Kidney (tissue), 14 donors: ENCODE measurements around the gene TVP23C. TPM values are rescaled to one million over a fixed set of nuclear protein-coding genes. Genes with fewer than 3 reads are reported as not detected.
"Not testable (repeated sequence)": the region's sequence is repeated elsewhere in the genome, so short reads cannot be mapped to it uniquely, and the experiment has no call there.

Source experiments
- DNase-seq, 5 donors: peaks; one replicate each; pipeline ENCODE4 v3.0.0-alpha.2; 2013 to 2020
- FAIRE-seq: peaks from 2 replicates; lab custom pipeline; 2012; peaks lifted over from hg19 to GRCh38; lab: Jason Lieb, UNC
- H3K27ac ChIP-seq, 2 donors: one replicate each; pipeline ENCODE4 v1.7.0; 2013; ENCODE audit warnings: low read depth in 2 of 2, low read length in 2 of 2, inconsistent platforms in 1 of 2
- H3K27me3 ChIP-seq: one replicate; pipeline ENCODE4 v1.7.1; 2013; ENCODE audit warnings: low read length, inconsistent platforms; ENCODE audit not compliant: control insufficient read depth, insufficient read depth
- H3K36me3 ChIP-seq, 3 donors: one replicate each; pipeline versions ENCODE4 v1.7.0 to v1.7.1; 2013; ENCODE audit warnings: low read length in 3 of 3, control low read depth in 1 of 3, inconsistent platforms in 1 of 3; ENCODE audit not compliant: insufficient read depth in 3 of 3, control insufficient read depth in 2 of 3
- H3K4me1 ChIP-seq, 3 donors: one replicate each; pipeline versions ENCODE4 v1.7.0 to v1.7.1; 2013; ENCODE audit warnings: low read length in 3 of 3, inconsistent platforms in 1 of 3, low read depth in 1 of 3; ENCODE audit not compliant: control insufficient read depth in 2 of 3, insufficient read depth in 2 of 3
- H3K4me3 ChIP-seq, 3 donors: one replicate each; pipeline versions ENCODE4 v1.7.0 to v1.8.1; 2013; ENCODE audit warnings: low read length in 3 of 3, control low read depth in 1 of 3, inconsistent platforms in 1 of 3
- H3K9ac ChIP-seq, 3 donors: one replicate each; pipeline versions ENCODE4 v1.7.0 to v1.7.1; 2013; ENCODE audit warnings: low read length in 3 of 3, control low read depth in 1 of 3, inconsistent platforms in 1 of 3
- H3K9me3 ChIP-seq, 3 donors: one replicate each; pipeline versions ENCODE4 v1.7.0 to v1.7.1; 2013; ENCODE audit warnings: low read length in 3 of 3, control low read depth in 1 of 3, inconsistent platforms in 1 of 3; ENCODE audit not compliant: control insufficient read depth in 2 of 3, insufficient read depth in 1 of 3
- CTCF ChIP-seq: IDR thresholded peaks from 3 replicates; pipeline ENCODE4 v1.5.1; 2012; ENCODE audit warnings: mild to moderate bottlenecking, moderate library complexity, borderline replicate concordance; ENCODE audit not compliant: insufficient read depth; ENCODE audit errors: extremely low read depth
- intact Hi-C: fragments of 100-400 bp; cut with DNase I; formaldehyde crosslinking; loops from one replicate; pipeline ENCODE4 v1.11.1; 2022
- polyA plus RNA-seq: library from polyadenylated mRNA; stranded (reverse); fragments of 350-450 nt; fragmentation: Illumina TruSeq; extraction: RNeasy Lipid Tissue Mini Kit (QIAGEN cat#74804); gene quantifications from one replicate; pipeline ENCODE4 v1.2.3, GENCODE V29; 2014; ENCODE audit warnings: low read depth, low replicate concordance; ENCODE audit not compliant: insufficient read depth
- total RNA-seq: library from RNA; stranded (reverse); fragmentation: NEBNext Ultra II Directional; extraction: Animal tissue kit (Norgen Biotek cat#: 25700); gene quantifications from one replicate; pipeline ENCODE4 v1.2.1, GENCODE V29; 2021
- donor health status: control.
- donor health status: control.
- donor health status: control.
- donor health status: control.
- donor health status: control.
- donor health status: DM: yes; HTN: yes; CAD: no.
- donor health status: Normal renal cell carcinoma (clear cell type).

The TVP23C gene
- total and polyA plus RNA-seq, 2 donors from 2014 or later = 2.6 to 19.0 TPM

GRCh38 chr17:15508466-15508865 is 54.8 kb downstream of the TVP23C start:
- intact Hi-C loops = no loop called here
- H3K9me3 ChIP-seq = no peaks in the 10 kb centered on the region
- H3K9ac ChIP-seq = no peak overlapping the region
- no peak overlapping the region for H3K4me3 ChIP-seq
- H3K4me1 ChIP-seq = no peaks in the 10 kb centered on the region
- no peak for DNase-seq
- TF ChIP-seq CTCF = no peak
- no peak overlapping the region for H3K27ac ChIP-seq
- H3K27me3 ChIP-seq = no peaks in the 10 kb centered on the region
- no peak for FAIRE-seq
- H3K36me3 ChIP-seq = no peaks in the 10 kb centered on the region

- no peaks in the 10 kb centered on the region for H3K9me3 ChIP-seq
- no peaks in the 10 kb centered on the region for H3K4me1 ChIP-seq
- no peaks in the 10 kb centered on the region for H3K36me3 ChIP-seq
- no peak for FAIRE-seq
- no peak for DNase-seq
- H3K27ac ChIP-seq = no peak overlapping the region
- H3K4me3 ChIP-seq = no peak overlapping the region
- H3K27me3 ChIP-seq = no peaks in the 10 kb centered on the region
- no peak for TF ChIP-seq CTCF
- intact Hi-C loops = no loop called here
- H3K9ac ChIP-seq = no peak overlapping the region
Observed at GRCh38 chr17:15507896-15508295, 55.4 kb downstream of the TVP23C start.

GRCh38 chr17:15507001-15507400 is 56.3 kb downstream of the TVP23C start:
- intact Hi-C loops = no loop called here
- no peak for FAIRE-seq
- no peak overlapping the region for H3K9ac ChIP-seq

GRCh38 chr17:15505708-15506107 is 57.6 kb downstream of the TVP23C start:
- DNase-seq, FAIRE-seq, H3K36me3 ChIP-seq, H3K9me3 ChIP-seq, H3K9ac ChIP-seq, H3K4me3 ChIP-seq, intact Hi-C loops, H3K27me3 ChIP-seq, H3K27ac ChIP-seq: not testable (repeated sequence)
- peaks cover 4 to 13% (median 9%) of the 10 kb centered on the region in 3 donors for H3K4me1 ChIP-seq

More at GRCh38 chr17:15507001-15507400, 56.3 kb downstream of the TVP23C start:
- peaks cover 0 to 5% (median 4%) of the 10 kb centered on the region in 3 donors for H3K4me1 ChIP-seq
- no peak for TF ChIP-seq CTCF
- no peaks in the 10 kb centered on the region for H3K27me3 ChIP-seq
- no peak overlapping the region for H3K27ac ChIP-seq
- no peak for DNase-seq
- H3K4me3 ChIP-seq = no peak overlapping the region
- no peaks in the 10 kb centered on the region for H3K36me3 ChIP-seq
- H3K9me3 ChIP-seq = no peaks in the 10 kb centered on the region
